ENCODE data around the gene APOBEC3A. TPM values are rescaled to one million over a fixed set of nuclear protein-coding genes. Genes with fewer than 3 reads are reported as not detected.
A peak's percentile ranks its signal among the peaks of the same experiment; 100 is the strongest.
"Not testable (repeated sequence)": the region's sequence is repeated elsewhere in the genome, so short reads cannot be mapped to it uniquely, and the experiment has no call there.

APOBEC3A gene
- total RNA-seq, 1 donor from 2014 or later: not detected

DNA sequence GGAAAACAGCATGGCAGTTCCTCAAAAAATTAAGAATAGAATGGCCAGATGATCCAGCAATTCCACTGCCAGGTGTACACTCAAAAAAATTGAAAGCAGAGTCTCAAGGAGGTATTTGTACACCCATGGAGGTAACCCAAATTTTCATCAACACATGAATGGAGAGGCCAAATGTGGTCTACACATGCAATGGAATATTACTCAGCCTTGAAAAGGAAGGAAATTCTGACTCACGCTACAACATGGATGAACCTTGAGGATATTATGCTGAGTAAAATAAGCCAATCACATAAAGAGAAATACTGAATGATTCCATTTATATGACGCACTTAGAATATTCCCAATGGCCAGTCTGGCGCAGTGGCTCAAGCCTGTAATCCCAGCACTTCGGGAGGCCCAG, 19.9 kb downstream of the APOBEC3A start:
- not testable (repeated sequence) for DNase-seq (ENCODE audit: extremely low read depth, low read depth, low spot score)

DNA sequence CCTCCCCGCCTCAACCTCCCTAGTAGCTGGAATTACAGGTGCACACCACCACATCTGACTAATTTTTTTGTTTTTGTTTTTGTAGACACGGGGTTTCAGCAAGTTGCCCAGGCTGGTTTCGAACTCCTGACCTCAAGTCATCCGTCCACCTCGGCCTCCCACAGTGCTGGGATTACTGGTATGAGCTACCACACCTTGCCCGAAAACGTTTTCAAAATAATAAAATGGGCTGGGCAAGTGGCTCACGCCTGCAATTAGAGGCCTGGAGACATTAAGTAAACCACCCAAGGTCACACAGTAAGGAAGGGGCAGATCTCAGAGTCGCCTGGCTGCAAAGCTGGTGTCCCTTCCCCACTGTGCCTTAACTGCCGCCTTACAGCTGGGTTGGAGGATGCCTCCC, 23.2 kb downstream of the APOBEC3A start:
- not testable (repeated sequence) for DNase-seq (ENCODE audit: extremely low read depth, low read depth, low spot score)

DNA sequence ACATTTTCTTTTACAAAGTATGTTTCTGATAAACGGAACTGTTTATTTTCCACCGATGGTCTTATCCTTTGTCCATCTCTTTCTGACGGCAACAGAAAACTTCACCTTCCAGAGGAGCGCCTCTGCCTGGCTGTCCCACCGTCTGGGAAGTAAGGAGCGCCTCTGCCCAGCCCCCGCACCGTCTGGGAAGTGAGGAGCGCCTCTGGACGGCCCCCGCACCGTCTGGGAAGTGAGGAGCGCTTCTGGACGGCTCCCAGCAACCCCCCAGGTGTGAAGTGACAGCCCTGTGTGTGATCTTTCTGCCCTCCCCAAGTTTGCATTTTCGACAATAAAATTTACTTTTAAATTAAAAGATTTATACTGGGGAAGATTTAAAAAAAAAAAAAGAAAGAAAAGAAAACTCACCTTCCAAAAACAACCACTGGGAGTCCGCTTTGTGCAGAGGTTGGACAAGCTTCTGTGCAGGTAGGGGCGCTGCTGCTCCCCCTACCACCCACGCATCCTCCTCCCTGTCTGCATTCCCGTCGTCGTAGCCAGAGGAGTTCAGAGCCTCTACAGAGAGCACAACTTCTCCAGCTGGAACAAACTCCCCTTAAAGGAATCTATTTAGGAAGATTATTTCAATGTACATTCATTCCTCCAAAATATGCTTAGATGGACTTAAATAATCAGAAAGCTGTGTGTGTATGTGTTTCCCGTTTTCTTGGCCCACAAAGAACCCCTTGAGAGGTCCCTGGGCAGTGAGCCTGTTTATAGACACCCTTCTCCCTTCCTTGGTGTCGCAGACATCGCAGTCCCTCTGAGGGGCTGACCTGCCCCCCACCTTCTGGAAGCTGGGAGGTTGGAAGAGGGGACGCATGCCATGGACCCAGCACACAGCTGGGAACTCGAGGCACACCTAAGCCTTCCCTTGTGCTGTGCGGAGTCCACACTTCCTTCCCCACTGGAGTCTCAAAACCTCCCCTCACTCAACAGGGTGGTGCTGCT, 23.9 kb downstream of the APOBEC3A start:
- no peak for DNase-seq (ENCODE audit: extremely low read depth, low read depth, low spot score)

DNA sequence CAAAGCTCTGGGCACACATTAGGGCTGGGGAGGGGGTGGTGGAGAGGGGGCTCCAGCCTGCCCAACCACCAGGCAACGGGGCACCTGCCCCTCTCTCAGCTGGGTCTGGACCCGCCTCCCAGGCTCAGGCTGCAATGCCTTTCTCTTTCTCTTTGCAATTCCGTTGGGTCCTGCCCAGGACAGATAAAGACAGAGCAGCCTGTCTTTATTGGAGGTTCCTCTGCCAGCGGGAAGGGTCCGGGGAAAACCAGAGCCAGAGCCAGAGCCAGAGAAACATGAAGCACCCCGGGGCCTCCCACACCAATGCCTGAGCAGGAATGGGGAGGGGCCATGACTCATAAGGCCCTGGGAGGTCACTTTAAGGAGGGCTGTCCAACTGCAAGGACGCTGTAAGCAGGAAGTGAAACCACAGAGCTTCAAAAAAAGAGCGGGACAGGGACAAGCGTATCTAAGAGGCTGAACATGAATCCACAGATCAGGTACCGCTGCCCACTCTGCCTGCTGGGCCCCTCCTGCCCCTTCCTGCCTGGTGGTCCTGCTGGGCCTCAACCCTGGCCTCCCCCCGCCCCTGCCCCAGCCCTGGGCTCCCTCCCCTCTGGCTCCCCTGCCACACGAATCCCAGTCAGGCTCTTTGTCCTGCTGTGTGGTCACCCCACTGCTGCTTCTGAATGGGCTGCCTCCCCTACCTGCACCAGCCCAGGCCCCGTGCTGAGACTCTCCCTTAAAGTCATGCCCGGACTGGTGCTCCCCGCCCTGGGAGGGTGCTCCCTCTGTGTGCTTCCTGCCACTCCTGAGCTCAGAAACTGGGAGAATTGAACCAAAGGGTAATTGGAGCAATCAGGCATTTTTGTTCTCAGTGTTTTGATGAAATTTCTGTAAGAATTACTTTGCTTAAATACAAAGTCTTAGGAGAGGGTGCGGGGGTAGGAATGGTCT, 24.9 kb downstream of the APOBEC3A start, which contains the start of gene APOBEC3B:
TSS of gene APOBEC3B (plus strand) at position 356 of the 936 bp plus-strand sequence. CDS start at position 463, 107 bp downstream.
- peak; percentile 39 for DNase-seq (ENCODE audit: extremely low read depth, low read depth, low spot score)

DNA sequence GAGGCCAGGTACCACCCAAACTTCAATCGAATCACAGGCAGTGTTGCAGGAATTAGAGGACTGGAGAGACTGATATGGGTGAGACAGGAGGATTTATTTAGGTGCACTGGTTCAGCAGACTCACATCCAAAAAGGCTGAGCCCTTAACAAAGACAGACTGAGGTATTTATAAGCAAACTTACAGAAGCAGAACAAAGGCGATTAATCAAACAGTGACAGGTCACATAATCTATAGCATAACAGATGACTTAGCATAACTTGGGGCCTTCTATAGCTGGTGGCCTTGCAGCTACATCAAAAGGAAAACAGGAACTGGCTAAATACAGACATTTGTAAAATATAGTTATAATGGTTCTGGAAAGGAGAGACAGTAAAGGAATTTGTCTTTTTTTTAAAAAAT, 26.8 kb downstream of the APOBEC3A start:
- DNase-seq (ENCODE audit: extremely low read depth, low read depth, low spot score): no peak

DNA sequence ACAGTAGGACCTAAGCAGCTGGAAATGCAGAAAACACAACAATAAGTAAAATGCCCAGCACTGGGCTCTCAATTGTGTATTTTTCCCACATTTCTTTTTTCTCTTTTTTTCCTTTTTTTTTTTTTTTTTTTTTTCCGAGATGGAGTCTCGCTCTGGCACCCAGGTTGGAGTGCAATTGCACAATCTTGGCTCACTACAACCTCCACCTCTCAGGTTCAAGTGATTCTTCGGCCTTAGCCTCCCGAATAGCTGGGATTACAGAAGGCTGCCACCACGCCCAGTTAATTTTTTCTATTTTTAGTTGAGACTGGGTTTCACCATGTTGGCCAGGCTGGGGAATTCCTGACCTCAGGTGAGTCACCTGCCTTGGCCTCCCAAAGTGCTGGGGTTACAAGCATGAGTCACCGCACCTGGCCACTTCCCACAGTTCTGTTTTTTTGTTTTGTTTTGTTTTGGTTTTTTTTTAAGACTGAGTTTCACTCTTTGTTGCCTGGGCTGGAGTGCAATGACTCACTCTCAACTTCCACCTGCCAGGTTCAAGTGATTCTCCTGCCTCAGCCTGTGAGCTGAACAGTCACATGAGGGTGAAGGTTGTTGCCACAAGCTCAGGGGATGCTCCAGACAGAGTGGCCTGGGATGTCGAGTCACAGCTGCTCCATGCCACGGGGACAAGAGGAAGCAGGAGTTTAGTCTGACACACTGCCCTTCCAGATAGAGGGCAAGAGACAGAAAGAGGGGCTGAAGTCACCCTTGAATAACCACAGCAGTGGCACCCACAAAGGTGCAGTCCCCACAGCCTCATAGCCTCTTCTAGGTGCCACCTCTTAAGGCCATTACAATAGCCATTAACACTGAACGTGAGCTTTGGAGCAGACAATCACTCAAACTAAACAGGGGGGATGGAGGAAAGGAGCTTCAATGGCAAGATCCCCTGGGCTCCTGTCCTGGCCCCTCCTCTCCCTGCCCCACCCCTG, 27.7 kb downstream of the APOBEC3A start:
- DNase-seq (ENCODE audit: extremely low read depth, low read depth, low spot score): not testable (repeated sequence)

DNA sequence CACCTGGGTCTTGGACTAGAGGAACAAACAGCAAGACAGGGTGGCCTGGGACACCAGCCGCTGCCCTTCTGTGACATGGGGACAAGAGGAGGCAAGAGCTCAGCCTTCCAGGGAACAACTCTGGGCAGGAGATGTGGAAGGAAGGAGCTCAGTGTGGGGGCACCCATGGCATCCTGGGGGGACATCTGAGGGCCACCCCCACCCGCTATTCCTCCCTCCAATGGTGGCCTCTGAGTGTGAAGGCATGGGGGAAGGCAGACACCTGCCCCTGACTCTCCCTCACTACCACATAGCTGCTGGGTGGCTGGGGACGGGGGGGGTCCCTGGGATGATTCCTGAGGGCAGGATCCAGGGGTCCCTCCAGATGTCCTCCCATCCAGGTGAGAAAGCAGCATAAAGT, 29.2 kb downstream of the APOBEC3A start:
- DNase-seq (ENCODE audit: extremely low read depth, low read depth, low spot score): no peak

DNA sequence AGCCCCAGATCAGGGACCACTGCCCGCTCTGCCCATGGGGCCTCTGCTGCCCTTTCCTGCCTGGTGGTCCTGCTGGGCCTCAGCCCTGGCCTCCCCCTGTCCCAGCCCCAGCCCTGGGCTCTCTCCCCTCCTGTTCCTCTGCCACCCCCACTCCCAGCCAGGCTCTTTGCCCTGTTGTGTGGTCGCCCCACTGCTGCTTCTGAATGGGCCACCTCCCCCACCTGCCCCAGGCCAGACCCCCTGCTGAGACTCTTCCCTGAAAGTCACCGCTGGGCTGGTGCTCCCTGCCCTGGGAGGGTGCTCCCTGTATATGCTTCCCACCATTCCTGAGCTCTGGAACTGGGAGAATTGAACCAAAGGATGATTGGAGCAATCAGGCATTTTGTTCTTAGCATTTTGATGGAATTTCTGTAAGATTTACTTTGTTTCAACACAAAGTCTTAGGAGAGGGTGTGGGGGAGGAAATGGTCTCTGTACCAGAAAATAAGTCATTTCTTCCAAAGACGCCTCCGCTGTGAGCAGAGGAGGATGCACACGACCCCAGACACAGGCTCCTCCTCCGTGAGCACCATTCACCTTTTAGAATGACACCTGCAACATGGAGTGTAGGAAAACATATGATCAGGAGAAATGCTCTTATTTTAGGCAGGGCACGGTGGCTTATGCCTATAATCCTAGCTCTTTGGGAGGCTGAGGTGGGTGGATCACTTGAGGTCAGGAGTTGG, 29.9 kb downstream of the APOBEC3A start:
- DNase-seq (ENCODE audit: extremely low read depth, low read depth, low spot score): no peak

DNA sequence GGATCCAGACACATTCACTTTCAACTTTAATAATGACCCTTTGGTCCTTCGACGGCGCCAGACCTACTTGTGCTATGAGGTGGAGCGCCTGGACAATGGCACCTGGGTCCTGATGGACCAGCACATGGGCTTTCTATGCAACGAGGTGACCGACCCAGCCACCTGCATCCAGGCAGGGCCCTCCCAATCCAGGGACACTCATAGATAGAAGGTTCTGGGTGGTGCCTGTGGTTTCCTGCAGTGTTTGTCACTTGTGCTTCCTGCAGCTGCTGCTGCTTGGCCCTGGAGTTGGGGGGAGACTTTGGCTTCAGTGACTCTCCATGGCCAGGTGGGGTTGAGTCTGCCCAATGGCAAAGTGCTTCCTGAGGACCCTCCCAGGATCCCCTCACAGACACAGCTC, 32.1 kb downstream of the APOBEC3A start:
- no peak for DNase-seq (ENCODE audit: extremely low read depth, low read depth, low spot score)

DNA sequence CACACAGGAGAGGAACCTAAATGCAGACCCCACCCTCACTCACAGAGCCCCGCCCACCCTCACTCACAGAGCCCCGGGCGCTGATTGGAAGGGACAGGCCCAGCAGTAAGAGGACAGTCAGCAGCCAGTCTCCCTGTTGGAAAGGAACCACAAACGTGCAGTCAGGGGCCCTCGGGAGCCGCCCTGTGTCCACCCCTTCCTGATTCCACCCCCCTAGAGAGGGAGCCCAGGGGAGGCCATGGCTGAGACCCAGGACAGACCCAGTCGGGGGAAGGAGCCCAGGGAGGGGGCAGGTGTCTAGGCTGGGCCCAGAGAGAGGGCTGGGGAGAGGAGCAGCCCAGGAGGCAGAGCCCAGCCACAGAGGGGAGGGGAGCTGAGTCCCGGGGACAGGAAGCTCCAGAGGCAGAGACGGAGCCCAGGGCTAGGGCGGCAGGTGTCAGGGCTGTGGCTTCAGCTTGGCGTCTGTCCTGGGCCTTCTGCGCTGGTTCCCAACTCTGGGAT, 35.5 kb downstream of the APOBEC3A start:
- DNase-seq (ENCODE audit: extremely low read depth, low read depth, low spot score): not testable (repeated sequence)

DNA sequence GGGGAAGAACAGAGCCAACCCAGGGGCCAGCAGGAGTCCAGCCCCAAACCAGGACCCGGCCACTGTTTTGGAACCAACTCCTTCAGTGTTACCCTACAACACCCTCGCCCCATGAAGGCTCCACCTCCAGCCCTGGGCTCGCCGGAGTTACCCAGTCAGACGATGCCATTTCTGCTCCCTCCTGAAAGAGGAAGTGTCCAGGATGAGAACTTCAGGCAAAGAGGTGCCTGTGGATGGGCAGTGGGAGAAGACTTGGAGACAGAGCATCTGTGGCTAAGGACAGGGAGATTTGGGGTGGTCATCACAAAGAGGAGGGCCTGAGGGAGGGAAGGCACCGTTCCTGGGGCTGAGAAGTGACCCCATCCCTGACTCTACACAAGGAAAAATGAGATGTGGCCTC, 38.7 kb downstream of the APOBEC3A start:
- DNase-seq (ENCODE audit: extremely low read depth, low read depth, low spot score): no peak

DNA sequence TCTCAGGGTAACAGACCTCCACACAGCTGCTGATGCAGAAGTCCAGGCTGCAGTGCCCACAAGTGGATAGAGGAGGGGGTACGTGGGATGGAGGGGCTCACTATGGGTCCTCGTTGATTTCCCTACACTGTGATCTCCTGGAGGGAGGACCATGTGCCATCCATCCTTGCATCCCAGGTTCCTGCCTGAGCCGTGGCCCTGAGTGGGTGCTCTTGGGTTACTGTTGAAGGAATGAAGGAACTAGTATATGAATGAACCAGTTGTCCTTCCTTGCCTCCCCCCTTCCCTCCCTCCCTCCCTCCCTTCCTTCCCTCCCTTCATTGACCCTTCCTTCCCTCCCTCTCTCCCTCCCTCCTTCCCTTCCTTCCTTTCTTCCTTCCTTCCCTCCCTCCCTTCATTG, 40.1 kb downstream of the APOBEC3A start:
- DNase-seq (ENCODE audit: extremely low read depth, low read depth, low spot score): no peak

DNA sequence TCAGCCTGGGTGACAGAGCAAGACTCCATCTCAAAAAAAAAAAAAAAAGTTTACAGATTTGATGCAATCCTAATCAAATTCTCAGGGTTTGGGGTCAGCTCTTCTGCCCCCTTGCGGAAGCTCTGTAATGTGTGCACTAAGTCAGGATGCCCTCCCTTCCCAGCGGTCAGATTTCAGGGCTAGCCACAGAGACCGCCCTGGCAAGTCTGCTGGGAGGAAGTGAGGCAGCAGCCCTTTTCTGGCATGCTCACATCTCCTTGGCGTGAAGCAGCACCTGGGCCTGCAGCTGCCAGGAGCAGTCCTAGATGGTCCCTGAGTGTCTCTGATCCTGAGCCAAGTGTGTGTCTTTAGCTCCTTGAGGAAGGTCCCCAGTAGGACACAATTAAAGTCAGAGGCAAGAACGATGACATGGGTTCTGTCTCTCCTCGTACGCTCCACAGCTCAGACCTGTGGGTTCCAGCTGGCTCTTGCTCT, 45.8 kb downstream of the APOBEC3A start:
- DNase-seq (ENCODE audit: extremely low read depth, low read depth, low spot score): peak; percentile 55

DNA sequence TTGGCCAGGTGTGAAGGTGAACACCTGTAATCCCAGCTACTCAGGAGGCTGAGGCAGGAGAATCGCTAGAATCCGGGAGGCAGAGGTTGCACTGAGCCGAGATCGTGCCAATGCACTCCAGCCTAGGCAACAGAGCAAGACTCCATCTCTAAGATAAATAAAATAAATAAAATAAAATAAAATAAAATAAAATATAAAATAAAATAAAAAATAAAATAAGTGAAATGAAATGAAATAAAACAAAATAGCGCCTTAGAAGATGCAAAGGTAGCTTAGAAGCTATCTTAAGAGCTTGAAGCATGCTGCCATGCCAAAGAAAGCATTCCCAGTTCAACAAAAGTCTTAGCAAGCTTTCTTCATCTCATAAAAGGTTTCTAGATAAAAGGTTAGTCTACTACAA, 49.8 kb downstream of the APOBEC3A start:
- no peak for DNase-seq (ENCODE audit: extremely low read depth, low read depth, low spot score)

DNA sequence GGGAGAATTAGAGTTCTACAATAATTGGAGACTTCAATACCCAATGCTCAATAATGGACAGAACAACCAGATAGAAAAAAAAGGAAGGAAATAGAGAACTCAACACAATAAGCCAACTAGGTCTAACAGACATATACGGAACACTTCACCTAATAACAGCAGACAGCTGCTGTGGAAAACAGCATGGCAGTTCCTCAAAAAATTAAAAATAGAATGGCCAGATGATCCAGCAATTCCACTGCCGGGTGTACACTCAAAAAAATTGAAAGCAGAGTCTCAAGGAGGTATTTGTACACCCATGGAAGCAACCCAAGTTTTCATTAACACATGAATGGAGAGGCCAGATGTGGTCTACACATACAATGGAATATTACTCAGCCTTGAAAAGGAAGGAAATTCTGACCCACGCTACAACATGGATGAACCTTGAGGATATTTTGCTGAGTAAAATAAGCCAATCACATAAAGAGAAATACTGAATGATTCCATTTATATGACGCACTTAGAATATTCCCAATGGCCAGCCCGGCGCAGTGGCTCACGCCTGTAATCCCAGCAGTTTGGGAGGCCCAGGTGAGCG, 51.0 kb downstream of the APOBEC3A start:
- not testable (repeated sequence) for DNase-seq (ENCODE audit: extremely low read depth, low read depth, low spot score)

DNA sequence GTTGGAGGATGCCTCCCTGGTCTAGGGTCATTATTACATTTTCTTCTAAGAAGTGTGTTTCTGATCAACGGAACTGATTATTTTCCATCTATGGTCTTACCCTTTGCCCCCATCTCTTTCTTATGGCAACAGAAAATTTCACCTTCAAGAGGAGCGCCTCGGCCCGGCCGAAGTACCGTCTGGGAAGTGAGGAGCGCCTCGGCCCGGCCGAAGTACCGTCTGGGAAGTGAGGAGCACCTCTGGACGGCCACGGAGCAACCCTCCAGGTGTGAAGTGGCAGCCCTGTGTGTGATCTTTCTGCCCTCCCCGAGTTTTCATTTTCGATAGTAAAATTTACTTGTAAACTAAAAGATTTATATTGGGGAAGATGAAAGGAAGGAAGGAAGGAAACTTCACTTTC, 53.5 kb downstream of the APOBEC3A start:
- no peak for DNase-seq (ENCODE audit: extremely low read depth, low read depth, low spot score)
